Measurements from ENCODE around the gene ZNF264.

Gene ZNF264

DNA sequence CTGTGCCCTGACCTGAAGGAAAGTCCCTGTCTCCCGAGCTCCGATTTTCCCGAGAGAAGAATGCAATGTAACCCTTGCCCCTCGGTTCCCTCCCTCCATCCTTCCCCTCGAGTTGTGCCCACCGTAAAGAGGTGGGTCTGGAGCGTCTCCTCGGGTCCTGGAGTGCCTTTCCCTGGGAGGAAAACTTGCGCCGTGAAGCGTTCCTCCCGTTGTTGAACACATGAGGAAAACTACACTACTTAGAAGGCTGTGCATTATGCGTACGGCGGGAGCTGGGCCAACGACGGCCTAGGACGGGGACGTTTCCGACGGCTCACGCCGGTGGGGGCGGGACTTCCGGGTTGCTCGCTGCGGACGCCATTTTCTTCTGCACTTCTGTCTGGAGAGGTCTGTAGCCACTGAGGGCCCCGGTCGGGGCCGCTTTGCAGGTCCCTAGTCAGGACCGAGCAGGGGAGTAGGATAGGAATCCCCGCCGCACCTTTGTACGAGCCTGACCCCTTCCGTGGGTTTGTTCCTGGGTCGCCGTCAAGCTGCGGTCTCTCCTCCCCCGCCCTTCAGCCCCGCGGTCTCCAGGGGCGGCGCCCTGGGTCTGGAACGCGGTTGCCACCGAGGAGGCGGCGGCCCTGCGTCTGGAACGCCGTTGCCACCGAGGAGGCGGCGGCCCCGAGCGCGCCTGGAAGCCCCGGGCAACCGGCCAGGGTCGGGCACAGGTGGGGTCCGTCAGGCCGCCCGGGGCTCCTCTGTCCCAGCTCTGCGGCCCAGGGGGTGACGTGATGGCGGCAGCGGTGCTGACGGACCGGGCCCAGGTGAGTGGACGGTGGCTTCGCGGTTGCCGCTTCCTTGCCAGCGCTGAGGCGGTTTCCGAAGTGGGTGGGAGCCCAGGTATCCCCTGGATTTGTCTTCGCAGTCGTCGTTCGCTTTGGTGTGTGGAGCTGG, at the start of gene ZNF264:
Gene ZNF264, plus strand, starts transcription at position 360 of the 936 bp plus-strand sequence. Its CDS starts 414 bp downstream, at position 774.
- H3K4me1 ChIP-seq (ENCODE audit: insufficient read depth, low read length, poor library complexity, severe bottlenecking) = peaks cover 20% of the 10 kb centered on the region
- TF ChIP-seq EZH2phosphoT487 (IDR thresholded peaks at IDR 0.05; ENCODE audit: borderline replicate concordance) = no peak
- TF ChIP-seq, protein P1, sequence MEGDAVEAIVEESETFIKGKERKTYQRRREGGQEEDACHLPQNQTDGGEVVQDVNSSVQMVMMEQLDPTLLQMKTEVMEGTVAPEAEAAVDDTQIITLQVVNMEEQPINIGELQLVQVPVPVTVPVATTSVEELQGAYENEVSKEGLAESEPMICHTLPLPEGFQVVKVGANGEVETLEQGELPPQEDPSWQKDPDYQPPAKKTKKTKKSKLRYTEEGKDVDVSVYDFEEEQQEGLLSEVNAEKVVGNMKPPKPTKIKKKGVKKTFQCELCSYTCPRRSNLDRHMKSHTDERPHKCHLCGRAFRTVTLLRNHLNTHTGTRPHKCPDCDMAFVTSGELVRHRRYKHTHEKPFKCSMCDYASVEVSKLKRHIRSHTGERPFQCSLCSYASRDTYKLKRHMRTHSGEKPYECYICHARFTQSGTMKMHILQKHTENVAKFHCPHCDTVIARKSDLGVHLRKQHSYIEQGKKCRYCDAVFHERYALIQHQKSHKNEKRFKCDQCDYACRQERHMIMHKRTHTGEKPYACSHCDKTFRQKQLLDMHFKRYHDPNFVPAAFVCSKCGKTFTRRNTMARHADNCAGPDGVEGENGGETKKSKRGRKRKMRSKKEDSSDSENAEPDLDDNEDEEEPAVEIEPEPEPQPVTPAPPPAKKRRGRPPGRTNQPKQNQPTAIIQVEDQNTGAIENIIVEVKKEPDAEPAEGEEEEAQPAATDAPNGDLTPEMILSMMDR (conservative IDR thresholded peaks at IDR 0.05; ENCODE audit: low read length) = no peak
- peak within 1 kb of the TSS; percentile 88 for H3K9ac ChIP-seq (ENCODE audit: low read depth, low read length, poor library complexity, severe bottlenecking)
- peak within 1 kb of the TSS; percentile 98 for H3K4me2 ChIP-seq (ENCODE audit: low read depth, low read length, poor library complexity, severe bottlenecking)
- peaks cover 29% of the 10 kb centered on the region for H3K79me2 ChIP-seq (ENCODE audit: insufficient read depth, low read length)
- H2AFZ ChIP-seq (ENCODE audit: low read length) = peak within 1 kb of the TSS; percentile 99
- H3F3A ChIP-seq (ENCODE audit: low read depth) = no peaks in the 10 kb centered on the region
- peak within 1 kb of the TSS; percentile 95 for H3K4me3 ChIP-seq (ENCODE audit: low read length, poor library complexity, severe bottlenecking)
- peaks cover 21% of the 10 kb centered on the region; the same call in 1 of the 2 replicates for H3K36me3 ChIP-seq (ENCODE audit: insufficient read depth, low read length)
- peaks cover 9% of the 10 kb centered on the region for H3K9me3 ChIP-seq (ENCODE audit: insufficient read depth, low read depth, low read length)
- no peaks in the 10 kb centered on the region for H3K9me2 ChIP-seq (replicated peaks; ENCODE audit: low read depth, low read length)
- H4K20me1 ChIP-seq (ENCODE audit: insufficient read depth, low read length, poor library complexity, severe bottlenecking) = peaks cover 7% of the 10 kb centered on the region
- H3K27me3 ChIP-seq (ENCODE audit: insufficient read depth, low read length, poor library complexity, severe bottlenecking) = peaks cover 39% of the 10 kb centered on the region

DNA sequence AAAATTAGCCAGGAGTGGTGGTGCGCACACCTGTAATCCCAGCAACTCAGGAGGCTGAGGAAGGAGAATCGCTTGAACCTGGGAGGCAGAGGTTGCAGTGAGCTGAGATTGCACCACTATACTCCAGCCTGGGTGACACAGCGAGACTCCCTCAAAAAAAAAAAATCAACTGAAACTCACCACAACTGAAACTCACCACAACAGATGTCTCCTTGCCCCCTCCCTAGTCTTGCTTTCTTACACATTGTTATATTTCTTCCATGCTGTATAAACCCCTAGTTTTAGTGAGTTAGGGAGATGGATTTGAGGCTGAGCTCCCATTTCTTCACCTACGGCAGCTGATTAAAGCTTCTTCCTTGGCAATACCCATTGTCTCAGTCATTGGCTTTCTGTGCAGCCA, 49.6 kb upstream of the ZNF264 start:
- Histone ChIP-seq H3K4me3 (ENCODE audit: low read length, poor library complexity, severe bottlenecking) (no peak overlapping the region), H2AFZ (ENCODE audit: low read length) (no peak overlapping the region), H3K4me1 (ENCODE audit: insufficient read depth, low read length, poor library complexity, severe bottlenecking) (no peaks in the 10 kb centered on the region), H3K27me3 (ENCODE audit: insufficient read depth, low read length, poor library complexity, severe bottlenecking) (no peaks in the 10 kb centered on the region), H3K36me3 (ENCODE audit: insufficient read depth, low read length) (no peaks in the 10 kb centered on the region), H3F3A (ENCODE audit: low read depth) (no peaks in the 10 kb centered on the region), H3K9me2 (replicated peaks; ENCODE audit: low read depth, low read length) (no peaks in the 10 kb centered on the region), H4K20me1 (ENCODE audit: insufficient read depth, low read length, poor library complexity, severe bottlenecking) (no peaks in the 10 kb centered on the region), H3K79me2 (ENCODE audit: insufficient read depth, low read length) (no peaks in the 10 kb centered on the region), H3K9ac (ENCODE audit: low read depth, low read length, poor library complexity, severe bottlenecking) (no peak overlapping the region), H3K9me3 (ENCODE audit: insufficient read depth, low read depth, low read length) (no peaks in the 10 kb centered on the region; the same call in 1 of the 2 replicates), H3K4me2 (ENCODE audit: low read depth, low read length, poor library complexity, severe bottlenecking) (no peak overlapping the region)
- TF ChIP-seq, protein P1 (conservative IDR thresholded peaks at IDR 0.05; ENCODE audit: low read length) = no peak
- no peak for TF ChIP-seq EZH2phosphoT487 (IDR thresholded peaks at IDR 0.05; ENCODE audit: borderline replicate concordance)

- Histone ChIP-seq H3K36me3 (ENCODE audit: insufficient read depth, low read length) (no peaks in the 10 kb centered on the region), H3K9ac (ENCODE audit: low read depth, low read length, poor library complexity, severe bottlenecking) (no peak overlapping the region), H4K20me1 (ENCODE audit: insufficient read depth, low read length, poor library complexity, severe bottlenecking) (no peaks in the 10 kb centered on the region), H3K4me3 (ENCODE audit: low read length, poor library complexity, severe bottlenecking) (no peak overlapping the region), H3F3A (ENCODE audit: low read depth) (no peaks in the 10 kb centered on the region), H3K4me1 (ENCODE audit: insufficient read depth, low read length, poor library complexity, severe bottlenecking) (no peaks in the 10 kb centered on the region), H3K79me2 (ENCODE audit: insufficient read depth, low read length) (no peaks in the 10 kb centered on the region), H3K9me2 (replicated peaks; ENCODE audit: low read depth, low read length) (no peaks in the 10 kb centered on the region), H3K27me3 (ENCODE audit: insufficient read depth, low read length, poor library complexity, severe bottlenecking) (no peaks in the 10 kb centered on the region), H2AFZ (ENCODE audit: low read length) (no peak overlapping the region), H3K9me3 (ENCODE audit: insufficient read depth, low read depth, low read length) (peaks cover 4% of the 10 kb centered on the region; the same call in 1 of the 2 replicates), H3K4me2 (ENCODE audit: low read depth, low read length, poor library complexity, severe bottlenecking) (no peak overlapping the region)
- TF ChIP-seq, protein P1 (conservative IDR thresholded peaks at IDR 0.05; ENCODE audit: low read length) = no peak
- TF ChIP-seq EZH2phosphoT487 (IDR thresholded peaks at IDR 0.05; ENCODE audit: borderline replicate concordance) = no peak
Measured at GRCh38 chr19:57152921-57153320, 38.4 kb upstream of the ZNF264 start.

All from Loucy (cell line).